ENCODE measurements around the gene TMC8. TPM values are rescaled to one million over a fixed set of nuclear protein-coding genes. Genes with fewer than 3 reads are reported as not detected.
"Not testable (repeated sequence)": the region's sequence is repeated elsewhere in the genome, so short reads cannot be mapped to it uniquely, and the experiment has no call there.

The TMC8 gene
- total RNA-seq (2014; rRNA removed; shearing (Covaris generic)), result 0.02 TPM in 1 of 2 replicates, not detected in the other

- DNase-seq (ENCODE audit: low spot score), result no peak
These were observed at the start of gene TMC8 for GRCh38 chr17:78130437-78131101. TSS of gene TMC8 (plus strand) at chr17:78130771. CDS start at chr17:78131589, 818 bp downstream.

- DNase-seq (ENCODE audit: low spot score), result no peak
These were observed 49.0 kb upstream of the TMC8 start for GRCh38 chr17:78081551-78081950.

- DNase-seq (ENCODE audit: low spot score), result not testable (repeated sequence)
These were observed 48.2 kb upstream of the TMC8 start for GRCh38 chr17:78082355-78082872.

GRCh38 chr17:78082988-78083387 is 47.6 kb upstream of the TMC8 start:
- DNase-seq (ENCODE audit: low spot score), result no peak

- DNase-seq (ENCODE audit: low spot score), result peak; percentile 3
These were observed 43.8 kb upstream of the TMC8 start for GRCh38 chr17:78086740-78087139.

GRCh38 chr17:78088529-78088928 is 42.0 kb upstream of the TMC8 start:
- no peak for DNase-seq (ENCODE audit: low spot score)

GRCh38 chr17:78089576-78090281 is 40.8 kb upstream of the TMC8 start:
- no peak for DNase-seq (ENCODE audit: low spot score)

- no peak for DNase-seq (ENCODE audit: low spot score)
These were observed 37.7 kb upstream of the TMC8 start for GRCh38 chr17:78092794-78093324.

- no peak for DNase-seq (ENCODE audit: low spot score)
These were observed 35.5 kb upstream of the TMC8 start for GRCh38 chr17:78095035-78095434.

- DNase-seq (ENCODE audit: low spot score), result no peak
These were observed 34.5 kb upstream of the TMC8 start for GRCh38 chr17:78096093-78096492.

- no peak for DNase-seq (ENCODE audit: low spot score)
These were observed 29.5 kb upstream of the TMC8 start for GRCh38 chr17:78101112-78101511.

GRCh38 chr17:78101542-78101941 is 29.0 kb upstream of the TMC8 start:
- no peak for DNase-seq (ENCODE audit: low spot score)

GRCh38 chr17:78103311-78103710 is 27.3 kb upstream of the TMC8 start:
- no peak for DNase-seq (ENCODE audit: low spot score)

- DNase-seq (ENCODE audit: low spot score), result no peak
These were observed 26.0 kb upstream of the TMC8 start for GRCh38 chr17:78104540-78104941.

GRCh38 chr17:78105101-78105500 is 25.5 kb upstream of the TMC8 start:
- DNase-seq (ENCODE audit: low spot score), result no peak

GRCh38 chr17:78105551-78105950 is 25.0 kb upstream of the TMC8 start:
- no peak for DNase-seq (ENCODE audit: low spot score)

- DNase-seq (ENCODE audit: low spot score), result no peak
These were observed 24.4 kb upstream of the TMC8 start for GRCh38 chr17:78106211-78106610.

GRCh38 chr17:78107457-78107856 is 23.1 kb upstream of the TMC8 start:
- DNase-seq (ENCODE audit: low spot score), result no peak

GRCh38 chr17:78107976-78108725 is 22.4 kb upstream of the TMC8 start:
- no peak for DNase-seq (ENCODE audit: low spot score)

GRCh38 chr17:78108726-78109488 is 21.7 kb upstream of the TMC8 start:
- DNase-seq (ENCODE audit: low spot score), result no peak

GRCh38 chr17:78109489-78109761 is 21.1 kb upstream of the TMC8 start:
- no peak for DNase-seq (ENCODE audit: low spot score)
